Panc1 (cell line): ENCODE measurements around the gene ONECUT3.

Source experiments
- CTCF ChIP-seq: fragments of 450-650 bp; IDR thresholded peaks from 2 replicates; pipeline ENCODE4 v1.5.1; 2017; ENCODE audit warnings: mild to moderate bottlenecking
- SIN3A ChIP-seq: IDR thresholded peaks from 2 replicates; pipeline ENCODE4 v1.6.1; 2012; ENCODE audit warnings: low read depth, mild to moderate bottlenecking, low read length, moderate library complexity, borderline replicate concordance; ENCODE audit not compliant: insufficient read depth

DNA sequence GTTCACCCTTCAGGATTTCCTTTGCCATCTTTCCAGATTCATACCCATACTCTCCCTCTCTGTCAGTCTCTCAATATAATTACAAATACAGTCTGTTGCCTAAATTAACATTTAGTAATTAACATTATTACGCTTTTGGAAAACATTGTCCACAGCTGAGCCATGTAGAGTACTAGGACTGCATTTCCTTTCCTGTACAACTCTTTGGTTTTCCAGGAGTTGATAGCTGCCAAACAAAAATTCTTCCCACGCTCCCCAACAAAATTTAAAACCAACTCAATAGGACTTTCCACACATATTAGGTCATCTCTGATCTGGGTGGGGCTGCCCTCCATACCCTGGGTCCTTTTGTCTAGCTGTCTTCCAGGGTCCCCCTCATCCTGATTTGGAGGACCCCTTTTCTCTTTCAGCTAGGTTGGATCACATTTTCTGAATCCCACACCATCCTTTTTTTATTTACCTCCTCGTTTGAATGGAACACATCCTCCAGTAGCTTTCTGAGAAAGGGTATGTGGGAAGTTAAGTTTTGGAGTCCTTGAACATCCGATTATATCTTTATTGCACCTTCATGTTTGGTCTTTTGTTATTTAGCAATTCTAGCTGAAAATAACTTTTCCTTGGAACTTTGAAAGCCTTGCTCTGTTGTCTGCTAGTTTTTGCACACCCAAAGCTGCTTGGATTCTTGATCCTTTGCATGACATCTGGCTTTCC lies 17.7 kb downstream of the ONECUT3 start:
- TF ChIP-seq CTCF (no peak), SIN3A (no peak)
